Esophagus muscularis mucosa (tissue), 4 donors: ENCODE measurements around the gene COL5A1. TPM values are rescaled to one million over a fixed set of nuclear protein-coding genes. Genes with fewer than 3 reads are reported as not detected.
A peak's percentile ranks its signal among the peaks of the same experiment; 100 is the strongest.

Source experiments
- DNase-seq: peaks from one replicate; pipeline ENCODE4 v3.0.0-alpha.2; 2017; ENCODE audit errors: extremely low spot score
- H3K27ac ChIP-seq, 4 donors: fragments of 200-600 bp; sonication (generic); replicated peaks in 1 of 4; 1 replicate in 3 of 4; 2 replicates in 1 of 4; pipeline ENCODE4 v1.5.1; 2016 to 2019; ENCODE audit warnings: mild to moderate bottlenecking in 1 of 4
- H3K27me3 ChIP-seq, 4 donors: fragments of 200-600 bp; sonication (generic); one replicate each; pipeline versions ENCODE4 v1.5.1 to v1.6.0; 2016 to 2019
- H3K36me3 ChIP-seq, 4 donors: fragments of 200-600 bp; sonication (generic); one replicate each; pipeline ENCODE4 v1.5.1; 2016 to 2019
- H3K4me1 ChIP-seq, 4 donors: fragments of 200-600 bp; sonication (generic); one replicate each; pipeline ENCODE4 v1.5.1; 2016 to 2019
- H3K4me3 ChIP-seq, 4 donors: fragments of 200-600 bp; sonication (generic); 1 replicate in 2 of 4; 2 replicates in 2 of 4; pipeline ENCODE4 v1.5.1; 2016 to 2019; ENCODE audit warnings: mild to moderate bottlenecking in 4 of 4, moderate library complexity in 1 of 4
- H3K9me3 ChIP-seq, 4 donors: fragments of 200-600 bp; sonication (generic); 1 replicate in 3 of 4; 2 replicates in 1 of 4; pipeline ENCODE4 v1.5.1; 2016 to 2019
- CTCF ChIP-seq, 3 experiments: fragments of 200-600 bp in 2 of 3; fragments of 450-650 bp in 1 of 3; sonication (generic) in 2 of 3; IDR thresholded peaks; one replicate each; pipeline ENCODE4 v1.5.1; 2017 to 2019; ENCODE audit warnings: antibody characterized with exemption in 3 of 3, mild to moderate bottlenecking in 2 of 3, moderate library complexity in 1 of 3
- EP300 ChIP-seq: sonication (generic); formaldehyde crosslinking; IDR thresholded peaks from one replicate; pipeline ENCODE4 v1.6.1; 2017; ENCODE audit warnings: antibody characterized with exemption
- POLR2A ChIP-seq: fragments of 450-650 bp; IDR thresholded peaks from one replicate; pipeline ENCODE4 v1.6.1; 2017; ENCODE audit warnings: antibody characterized with exemption, moderate library complexity, mild to moderate bottlenecking, low read depth
- POLR2AphosphoS5 ChIP-seq, 2 donors: sonication (generic); formaldehyde crosslinking; IDR thresholded peaks; one replicate each; pipeline ENCODE4 v1.6.1; 2017; ENCODE audit warnings: antibody characterized with exemption in 2 of 2
- WGBS: methylation state at CpG from one replicate; pipeline ENCODE4 v1.1.5; 2018; 5-methylcytosine and 5-hydroxymethylcytosine counted together
- intact Hi-C: fragments of 100-400 bp; cut with DNase I; formaldehyde crosslinking; loops from one replicate; pipeline ENCODE4 v1.15.1; 2023
- total RNA-seq, 4 donors: library from RNA; depleted of rRNA; stranded (reverse); fragments of >200 nt; gene quantifications; one replicate each; pipeline versions ENCODE4 v1.1.0 to v1.2.1, GENCODE V29; 2016

The COL5A1 gene
- total RNA-seq, 4 donors from 2014 or later = 36.0 to 89.5 (median 56.4) TPM

DNA sequence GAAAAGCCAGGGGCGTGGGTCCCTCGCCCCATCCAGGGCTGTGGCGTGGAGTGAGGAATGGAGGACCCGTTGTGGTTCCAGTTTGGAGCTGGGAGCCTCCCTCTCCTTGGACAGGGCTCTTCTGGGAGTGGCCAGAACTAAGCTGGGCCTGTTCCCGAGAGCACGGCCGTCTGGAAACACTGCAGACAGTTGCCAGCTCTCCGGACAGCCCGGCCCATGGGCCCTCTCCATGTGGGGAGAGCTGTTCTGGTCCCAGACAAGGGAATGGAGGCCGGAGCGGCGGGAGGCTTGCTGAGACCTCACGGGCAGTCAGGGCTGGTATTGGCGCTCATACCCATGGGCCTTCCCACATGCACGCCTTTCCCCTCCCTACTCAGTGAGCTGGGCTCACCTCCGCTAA lies 193.8 kb downstream of the COL5A1 start:
- Histone ChIP-seq H3K36me3 (peaks cover 4 to 99% (median 58%) of the 10 kb centered on the region in 4 donors), H3K9me3 (no peaks in the 10 kb centered on the region), H3K4me1 (peaks cover 0 to 20% (median 8%) of the 10 kb centered on the region in 4 donors), H3K4me3 (no peak overlapping the region), H3K27me3 (no peaks in the 10 kb centered on the region), H3K27ac (peak overlapping the region in 1 of 4 donors; percentile 36)
- WGBS = 76% methylated on average over 15 of the region's 16 CpGs
- intact Hi-C loops = no loop called here
- no peak for DNase-seq
- TF ChIP-seq POLR2A = no peak
- TF ChIP-seq CTCF (IDR thresholded peaks at IDR 0.05) = no peak
- no peak for TF ChIP-seq POLR2AphosphoS5 (IDR thresholded peaks at IDR 0.05)
- no peak for TF ChIP-seq EP300

- 87% methylated on average over 10 of the region's 13 CpGs for WGBS
- H3K4me1 ChIP-seq = peaks cover 0 to 20% (median 8%) of the 10 kb centered on the region in 4 donors
- no peak overlapping the region for H3K4me3 ChIP-seq
- peaks cover 4 to 99% (median 55%) of the 10 kb centered on the region in 4 donors for H3K36me3 ChIP-seq
- DNase-seq = no peak
- intact Hi-C loops = no loop called here
- H3K27me3 ChIP-seq = no peaks in the 10 kb centered on the region
- H3K27ac ChIP-seq = no peak overlapping the region
- TF ChIP-seq POLR2AphosphoS5 (IDR thresholded peaks at IDR 0.05) = no peak
- TF ChIP-seq POLR2A = no peak
- TF ChIP-seq CTCF (IDR thresholded peaks at IDR 0.05) = no peak
- TF ChIP-seq EP300 = no peak
- no peaks in the 10 kb centered on the region for H3K9me3 ChIP-seq
Observed at GRCh38 chr9:134835987-134836386, 194.4 kb downstream of the COL5A1 start.

DNA sequence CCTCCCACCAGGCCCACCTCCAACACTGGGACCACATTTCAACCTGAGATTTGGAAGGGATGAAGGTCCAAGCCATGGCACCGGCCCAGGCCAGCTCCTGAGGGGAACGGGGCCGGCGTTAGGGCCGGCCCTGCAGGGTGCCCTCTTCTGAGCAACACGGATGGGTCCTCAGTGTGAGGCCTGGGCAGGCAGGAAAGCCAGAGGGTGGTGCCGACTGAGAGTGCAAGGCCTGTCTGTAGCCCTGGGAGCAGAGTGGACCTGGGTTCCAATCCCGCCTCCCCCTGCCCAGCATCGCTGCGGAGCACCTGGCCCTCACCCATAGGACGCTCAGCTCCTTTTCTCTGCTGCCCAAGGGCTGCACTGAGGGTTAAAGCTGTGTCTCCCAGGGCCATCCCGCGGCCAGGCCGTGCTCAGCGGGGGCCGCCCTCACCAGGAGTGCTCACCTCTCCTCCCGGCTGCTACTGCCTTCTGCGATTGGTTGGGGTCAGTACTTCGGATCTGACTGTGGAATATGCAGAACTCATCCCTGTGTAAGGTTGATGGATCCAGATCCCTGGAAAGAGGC lies 194.9 kb downstream of the COL5A1 start:
- no peak for DNase-seq
- Histone ChIP-seq H3K27me3 (no peaks in the 10 kb centered on the region), H3K4me1 (peaks cover 0 to 20% (median 8%) of the 10 kb centered on the region in 4 donors), H3K27ac (no peak overlapping the region), H3K36me3 (peaks cover 4 to 99% (median 53%) of the 10 kb centered on the region in 4 donors), H3K9me3 (no peaks in the 10 kb centered on the region), H3K4me3 (no peak overlapping the region)
- 93% methylated on average over 13 of the region's 19 CpGs for WGBS
- intact Hi-C loops = no loop called here
- TF ChIP-seq POLR2A (no peak), EP300 (no peak), POLR2AphosphoS5 (IDR thresholded peaks at IDR 0.05) (no peak), CTCF (IDR thresholded peaks at IDR 0.05) (no peak)

DNA sequence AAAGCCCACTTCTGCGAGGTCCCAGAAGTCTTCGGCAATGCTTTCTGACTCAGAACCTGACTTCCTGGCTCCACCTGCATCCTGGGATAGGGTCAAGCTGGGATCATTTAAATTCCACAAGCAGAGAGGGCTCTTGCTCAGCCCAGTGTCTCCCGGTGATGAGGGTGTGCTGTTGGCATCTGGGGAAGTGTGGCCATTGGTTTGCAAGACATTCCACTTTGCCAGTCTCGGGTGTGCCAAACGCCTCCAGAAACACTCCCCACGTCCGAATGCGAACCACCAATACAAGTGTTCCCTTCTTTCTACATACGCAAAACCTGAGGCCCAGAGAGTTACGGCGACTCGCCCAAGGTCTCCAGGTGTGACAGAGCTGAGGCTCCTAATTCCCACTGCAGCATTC lies 195.9 kb downstream of the COL5A1 start:
- no peak overlapping the region for H3K4me3 ChIP-seq
- WGBS = 87% methylated on average over 11 of the region's 12 CpGs
- no peak overlapping the region for H3K27ac ChIP-seq
- no peak for DNase-seq
- H3K36me3 ChIP-seq = peaks cover 4 to 99% (median 54%) of the 10 kb centered on the region in 4 donors
- H3K4me1 ChIP-seq = peaks cover 0 to 23% (median 8%) of the 10 kb centered on the region in 4 donors
- H3K27me3 ChIP-seq = no peaks in the 10 kb centered on the region
- H3K9me3 ChIP-seq = no peaks in the 10 kb centered on the region
- TF ChIP-seq EP300 (no peak), CTCF (IDR thresholded peaks at IDR 0.05) (no peak), POLR2AphosphoS5 (IDR thresholded peaks at IDR 0.05) (no peak), POLR2A (no peak)
- intact Hi-C loops = no loop called here
